Fibroblast of the aortic adventitia (primary cell): Measurements from ENCODE around the gene TMEM123. TPM values are rescaled to one million over a fixed set of nuclear protein-coding genes. Genes with fewer than 3 reads are reported as not detected.
A peak's percentile ranks its signal among the peaks of the same experiment; 100 is the strongest.

Source experiments
- DNase-seq: peaks from one replicate; pipeline ENCODE4 v3.0.0-alpha.2; 2010; ENCODE audit warnings: low read depth
- H3K4me3 ChIP-seq: 2 replicates; pipeline ENCODE4 v1.5.1; 2011; ENCODE audit warnings: low read depth, mild to moderate bottlenecking, control low read depth, low read length, moderate library complexity
- CTCF ChIP-seq: IDR thresholded peaks from 2 replicates; pipeline ENCODE4 v1.5.1; 2011; ENCODE audit warnings: mild to moderate bottlenecking, low read length, control low read depth, inconsistent platforms; ENCODE audit not compliant: insufficient read depth
- total RNA-seq: library from RNA; depleted of rRNA; stranded (reverse); fragments of >200 nt; gene quantifications from 2 replicates; pipeline ENCODE4 v1.2.3, GENCODE V29; 2012; ENCODE audit warnings: low replicate concordance

TMEM123 gene
- total RNA-seq, 1 donor: 86.3 TPM

- no peak overlapping the region for H3K4me3 ChIP-seq
- DNase-seq: peak; percentile 42
- TF ChIP-seq CTCF: no peak
These were observed 32.6 kb upstream of the TMEM123 start for GRCh38 chr11:102485095-102485722.

GRCh38 chr11:102482433-102482832 is 29.9 kb upstream of the TMEM123 start:
- DNase-seq: no peak
- H3K4me3 ChIP-seq: no peak overlapping the region
- TF ChIP-seq CTCF: no peak

- DNase-seq: no peak
- no peak for TF ChIP-seq CTCF
- no peak overlapping the region for H3K4me3 ChIP-seq
These were observed 27.2 kb upstream of the TMEM123 start for GRCh38 chr11:102479733-102480132.

- no peak for TF ChIP-seq CTCF
- no peak for DNase-seq
These were observed 26.2 kb upstream of the TMEM123 start for GRCh38 chr11:102478673-102479299.

GRCh38 chr11:102476812-102477211 is 24.2 kb upstream of the TMEM123 start:
- H3K4me3 ChIP-seq: no peak overlapping the region
- TF ChIP-seq CTCF: no peak
- no peak for DNase-seq

More at GRCh38 chr11:102478673-102479299, 26.2 kb upstream of the TMEM123 start:
- no peak overlapping the region for H3K4me3 ChIP-seq

- no peak overlapping the region for H3K4me3 ChIP-seq
- no peak for TF ChIP-seq CTCF
- DNase-seq: peak; percentile 73
These were observed 23.5 kb upstream of the TMEM123 start for GRCh38 chr11:102476069-102476468.
